A673 (cell line): ENCODE results near the gene APOO. TPM values are rescaled to one million over a fixed set of nuclear protein-coding genes. Genes with fewer than 3 reads are reported as not detected.

ENCODE experiments used
- BruUV-seq: library from RNA; stranded (reverse); fragments of 400-500 nt; replicated peaks from 2 replicates; lab custom pipeline; 2021; lab: Mats Ljungman, UMichigan
- CTCF ChIA-PET: fragments of 300-600 bp; sonication (Branson Sonifier 250); formaldehyde crosslinking; loops from one replicate; lab custom pipeline; 2022; ENCODE audit warnings: antibody characterized with exemption; lab: Charles Lee
- POLR2A ChIA-PET: fragments of 300-600 bp; sonication (Branson Sonifier 250); formaldehyde crosslinking; loops from one replicate; lab custom pipeline; 2022; ENCODE audit warnings: antibody characterized with exemption; ENCODE audit not compliant: low non-redundant PET; lab: Charles Lee
- DNase-seq: peaks from one replicate; pipeline ENCODE4 v3.0.0-alpha.2; 2015; ENCODE audit warnings: low spot score
- H3K27ac ChIP-seq: fragments of 200-600 bp; sonication (generic); 2 replicates; pipeline ENCODE4 v1.5.1; 2016; ENCODE audit warnings: mixed run types, low read depth, mild to moderate bottlenecking, mixed read lengths, antibody characterized with exemption, low read length; ENCODE audit not compliant: poor library complexity, severe bottlenecking
- H3K27me3 ChIP-seq: fragments of 200-600 bp; sonication (generic); replicated peaks from 2 replicates; pipeline ENCODE4 v1.6.1; 2017; ENCODE audit warnings: mixed run types, low read depth, mild to moderate bottlenecking, mixed read lengths, antibody characterized with exemption, low read length; ENCODE audit not compliant: insufficient read depth, poor library complexity
- H3K36me3 ChIP-seq: fragments of 200-600 bp; sonication (generic); 2 replicates; pipeline ENCODE4 v1.6.1; 2016; ENCODE audit warnings: mixed run types, mild to moderate bottlenecking, mixed read lengths, antibody characterized with exemption, low read length; ENCODE audit not compliant: insufficient read depth, poor library complexity, severe bottlenecking
- H3K4me1 ChIP-seq: fragments of 200-600 bp; sonication (generic); 2 replicates; pipeline ENCODE4 v1.6.1; 2017; ENCODE audit warnings: mixed run types, mild to moderate bottlenecking, mixed read lengths, antibody characterized with exemption, low read length; ENCODE audit not compliant: insufficient read depth, poor library complexity, severe bottlenecking
- H3K4me3 ChIP-seq: fragments of 200-600 bp; sonication (generic); 2 replicates; pipeline ENCODE4 v1.5.1; 2016; ENCODE audit warnings: low read depth, mixed run types, mild to moderate bottlenecking, mixed read lengths, low read length; ENCODE audit not compliant: poor library complexity, severe bottlenecking
- H3K9me3 ChIP-seq: fragments of 200-600 bp; sonication (generic); 2 replicates; pipeline ENCODE4 v1.6.1; 2016; ENCODE audit warnings: mixed run types, low read depth, mild to moderate bottlenecking, mixed read lengths, antibody characterized with exemption, low read length; ENCODE audit not compliant: poor library complexity, severe bottlenecking
- EZH2 ChIP-seq: fragments of 200-600 bp; sonication (generic); IDR thresholded peaks from 2 replicates; pipeline ENCODE4 v1.6.1; 2017; ENCODE audit warnings: borderline replicate concordance, low read depth, mild to moderate bottlenecking, mixed read lengths, antibody characterized with exemption, low read length; ENCODE audit not compliant: poor library complexity, severe bottlenecking
- intact Hi-C: fragments of 100-400 bp; cut with micrococcal nuclease; formaldehyde crosslinking; loops from one replicate; pipeline ENCODE4 v1.10.0; 2022; ENCODE audit not compliant: unreplicated experiment
- total RNA-seq: library from RNA; stranded (reverse); gene quantifications from 2 replicates; pipeline ENCODE4 v1.2.3, GENCODE V29; 2021
- TF ChIP-seq, protein P1 (sequence below): fragments of 300-800, 200-600 bp; sonication (generic); conservative IDR thresholded peaks from 2 replicates; pipeline ENCODE4 v1.5.1; 2017; ENCODE audit warnings: low read depth, mild to moderate bottlenecking, antibody characterized with exemption, low read length, moderate library complexity, mixed read lengths

Gene APOO
- total RNA-seq, 1 experiment from 2014 or later: 79.0 TPM

DNA sequence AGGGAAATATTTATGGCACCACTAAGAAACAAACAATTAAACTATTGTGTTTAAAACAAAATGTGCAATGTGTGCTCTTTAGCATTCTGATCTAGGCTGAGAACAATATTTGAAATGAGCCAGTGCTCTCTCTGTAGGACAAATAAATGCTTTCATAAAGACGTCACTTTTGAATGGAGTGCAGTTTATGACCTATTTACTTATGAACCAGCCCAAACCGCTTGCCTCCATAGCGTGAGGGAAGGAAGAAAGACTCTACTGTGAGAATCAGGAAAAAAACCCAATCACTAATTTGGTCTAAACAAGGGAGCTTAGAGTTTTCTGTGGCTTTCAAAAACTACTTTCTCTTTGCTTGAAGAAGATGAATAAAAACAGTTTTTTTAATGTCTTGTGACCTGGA, 85.3 kb downstream of the APOO start:
- Histone ChIP-seq H3K9me3 (no peaks in the 10 kb centered on the region), H3K27ac (no peak overlapping the region), H3K27me3 (no peaks in the 10 kb centered on the region), H3K36me3 (no peaks in the 10 kb centered on the region), H3K4me3 (no peak overlapping the region), H3K4me1 (no peaks in the 10 kb centered on the region)
- CTCF ChIA-PET: no interaction called here
- intact Hi-C loops: no loop called here
- no peak for DNase-seq
- POLR2A ChIA-PET: no interaction called here
- BruUV-seq: no TSS peak
- TF ChIP-seq EZH2: no peak
- TF ChIP-seq, protein P1, sequence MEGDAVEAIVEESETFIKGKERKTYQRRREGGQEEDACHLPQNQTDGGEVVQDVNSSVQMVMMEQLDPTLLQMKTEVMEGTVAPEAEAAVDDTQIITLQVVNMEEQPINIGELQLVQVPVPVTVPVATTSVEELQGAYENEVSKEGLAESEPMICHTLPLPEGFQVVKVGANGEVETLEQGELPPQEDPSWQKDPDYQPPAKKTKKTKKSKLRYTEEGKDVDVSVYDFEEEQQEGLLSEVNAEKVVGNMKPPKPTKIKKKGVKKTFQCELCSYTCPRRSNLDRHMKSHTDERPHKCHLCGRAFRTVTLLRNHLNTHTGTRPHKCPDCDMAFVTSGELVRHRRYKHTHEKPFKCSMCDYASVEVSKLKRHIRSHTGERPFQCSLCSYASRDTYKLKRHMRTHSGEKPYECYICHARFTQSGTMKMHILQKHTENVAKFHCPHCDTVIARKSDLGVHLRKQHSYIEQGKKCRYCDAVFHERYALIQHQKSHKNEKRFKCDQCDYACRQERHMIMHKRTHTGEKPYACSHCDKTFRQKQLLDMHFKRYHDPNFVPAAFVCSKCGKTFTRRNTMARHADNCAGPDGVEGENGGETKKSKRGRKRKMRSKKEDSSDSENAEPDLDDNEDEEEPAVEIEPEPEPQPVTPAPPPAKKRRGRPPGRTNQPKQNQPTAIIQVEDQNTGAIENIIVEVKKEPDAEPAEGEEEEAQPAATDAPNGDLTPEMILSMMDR: no peak

DNA sequence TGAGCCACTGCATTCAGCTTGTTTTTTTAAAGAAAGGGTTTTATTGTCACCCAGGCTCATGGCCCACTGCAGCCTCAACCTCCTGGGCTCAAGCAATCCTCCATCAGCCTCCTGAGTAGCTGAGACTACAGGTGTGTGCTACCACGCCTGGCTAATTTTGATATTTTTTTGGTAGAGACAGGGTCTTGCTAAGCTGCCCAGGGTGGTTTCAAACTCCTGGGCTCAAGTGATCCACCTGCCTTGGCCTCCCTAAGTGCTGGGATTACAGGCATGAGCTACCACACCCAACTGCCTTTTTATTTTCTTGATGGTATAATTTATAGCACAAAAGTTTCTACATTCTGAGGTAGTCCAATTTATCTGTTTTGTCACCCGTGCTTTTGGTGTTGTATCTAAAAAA, 85.9 kb downstream of the APOO start:
- Histone ChIP-seq H3K27me3 (no peaks in the 10 kb centered on the region), H3K36me3 (no peaks in the 10 kb centered on the region), H3K9me3 (no peaks in the 10 kb centered on the region), H3K4me3 (no peak overlapping the region), H3K4me1 (no peaks in the 10 kb centered on the region), H3K27ac (no peak overlapping the region)
- no peak for TF ChIP-seq EZH2
- TF ChIP-seq, protein P1: no peak
- POLR2A ChIA-PET: no interaction called here
- CTCF ChIA-PET: no interaction called here
- no TSS peak for BruUV-seq
- no peak for DNase-seq
- intact Hi-C loops: no loop called here

DNA sequence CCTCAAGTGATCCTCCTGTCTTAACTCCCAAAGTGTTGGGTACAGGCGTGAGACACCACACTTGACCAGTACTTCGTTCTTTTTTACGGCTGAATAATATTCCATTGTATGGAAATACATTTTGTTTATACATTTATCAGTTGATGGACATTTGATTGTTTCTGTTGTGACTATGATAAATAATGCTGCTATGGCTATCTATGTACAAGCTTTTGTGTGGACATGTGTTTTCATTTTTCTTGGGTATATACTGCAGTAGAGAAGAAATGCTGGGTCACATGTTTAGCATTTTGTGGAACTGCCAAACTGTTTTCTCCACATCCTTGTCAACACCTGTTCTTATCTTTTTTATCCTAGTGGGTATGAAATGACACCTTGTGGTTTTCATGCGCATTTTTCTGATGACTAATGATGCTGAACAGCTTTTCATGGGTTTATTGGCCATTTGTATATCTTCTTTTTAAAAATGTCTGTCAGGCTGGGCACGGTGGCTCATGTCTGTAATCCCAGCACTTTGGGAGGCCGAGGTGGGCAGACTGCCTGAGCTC, 87.4 kb downstream of the APOO start:
- H3K4me3 ChIP-seq: no peak overlapping the region
- no peak for DNase-seq
- H3K27ac ChIP-seq: no peak overlapping the region
- no TSS peak for BruUV-seq
- H3K9me3 ChIP-seq: no peaks in the 10 kb centered on the region
- ChIA-PET CTCF (interaction anchor here (0.6 kb wide), 1 partner anchor 116 kb away, joined by 9 read pairs; no protein-coding TSS in a partner anchor), POLR2A (no interaction called here)
- no peaks in the 10 kb centered on the region for H3K4me1 ChIP-seq
- H3K36me3 ChIP-seq: no peaks in the 10 kb centered on the region
- intact Hi-C loops: no loop called here
- TF ChIP-seq, protein P1: no peak
- TF ChIP-seq EZH2: no peak
- no peaks in the 10 kb centered on the region for H3K27me3 ChIP-seq
